SK-N-MC (cell line): ENCODE measurements around the gene RERG.

Experiments
- EZH2 ChIP-seq: fragments of 200-600 bp; sonication (generic); IDR thresholded peaks from one replicate; pipeline ENCODE4 v1.6.1; 2017; ENCODE audit warnings: antibody characterized with exemption
- FOXP2 ChIP-seq: optimal IDR thresholded peaks from 2 replicates; pipeline ENCODE3; 2011; ENCODE audit warnings: mild to moderate bottlenecking, moderate library complexity; ENCODE audit not compliant: insufficient read depth; ENCODE audit errors: extremely low read length, control extremely low read depth
- POLR2AphosphoS5 ChIP-seq: IDR thresholded peaks from 2 replicates; pipeline ENCODE4 v1.6.1; 2012; ENCODE audit warnings: mild to moderate bottlenecking, low read depth, low read length, borderline replicate concordance

DNA sequence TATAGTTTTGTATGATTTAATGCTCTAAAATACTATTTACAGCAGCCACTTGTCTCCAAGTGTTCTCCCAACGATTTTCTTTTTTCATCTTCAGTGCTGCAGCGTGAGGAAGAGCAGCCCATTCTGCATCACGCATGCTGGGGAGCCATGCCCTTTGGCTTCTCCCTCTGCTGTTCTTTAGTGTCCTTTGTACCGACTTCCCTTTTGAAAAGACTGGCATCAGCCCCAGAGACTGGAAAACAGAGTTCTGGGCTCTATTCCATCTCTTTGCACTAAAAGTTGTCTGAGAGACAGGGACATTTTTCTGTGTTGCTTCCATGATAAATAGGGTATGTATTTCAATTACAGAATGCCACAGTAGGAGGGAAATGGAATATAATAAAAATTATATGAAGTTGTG is 105.1 kb downstream of the RERG start:
- TF ChIP-seq EZH2, result no peak
- no peak for TF ChIP-seq POLR2AphosphoS5
- no peak for TF ChIP-seq FOXP2
